ENCODE data around the gene NEFH.

Gene NEFH, protein sequence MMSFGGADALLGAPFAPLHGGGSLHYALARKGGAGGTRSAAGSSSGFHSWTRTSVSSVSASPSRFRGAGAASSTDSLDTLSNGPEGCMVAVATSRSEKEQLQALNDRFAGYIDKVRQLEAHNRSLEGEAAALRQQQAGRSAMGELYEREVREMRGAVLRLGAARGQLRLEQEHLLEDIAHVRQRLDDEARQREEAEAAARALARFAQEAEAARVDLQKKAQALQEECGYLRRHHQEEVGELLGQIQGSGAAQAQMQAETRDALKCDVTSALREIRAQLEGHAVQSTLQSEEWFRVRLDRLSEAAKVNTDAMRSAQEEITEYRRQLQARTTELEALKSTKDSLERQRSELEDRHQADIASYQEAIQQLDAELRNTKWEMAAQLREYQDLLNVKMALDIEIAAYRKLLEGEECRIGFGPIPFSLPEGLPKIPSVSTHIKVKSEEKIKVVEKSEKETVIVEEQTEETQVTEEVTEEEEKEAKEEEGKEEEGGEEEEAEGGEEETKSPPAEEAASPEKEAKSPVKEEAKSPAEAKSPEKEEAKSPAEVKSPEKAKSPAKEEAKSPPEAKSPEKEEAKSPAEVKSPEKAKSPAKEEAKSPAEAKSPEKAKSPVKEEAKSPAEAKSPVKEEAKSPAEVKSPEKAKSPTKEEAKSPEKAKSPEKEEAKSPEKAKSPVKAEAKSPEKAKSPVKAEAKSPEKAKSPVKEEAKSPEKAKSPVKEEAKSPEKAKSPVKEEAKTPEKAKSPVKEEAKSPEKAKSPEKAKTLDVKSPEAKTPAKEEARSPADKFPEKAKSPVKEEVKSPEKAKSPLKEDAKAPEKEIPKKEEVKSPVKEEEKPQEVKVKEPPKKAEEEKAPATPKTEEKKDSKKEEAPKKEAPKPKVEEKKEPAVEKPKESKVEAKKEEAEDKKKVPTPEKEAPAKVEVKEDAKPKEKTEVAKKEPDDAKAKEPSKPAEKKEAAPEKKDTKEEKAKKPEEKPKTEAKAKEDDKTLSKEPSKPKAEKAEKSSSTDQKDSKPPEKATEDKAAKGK

DNA sequence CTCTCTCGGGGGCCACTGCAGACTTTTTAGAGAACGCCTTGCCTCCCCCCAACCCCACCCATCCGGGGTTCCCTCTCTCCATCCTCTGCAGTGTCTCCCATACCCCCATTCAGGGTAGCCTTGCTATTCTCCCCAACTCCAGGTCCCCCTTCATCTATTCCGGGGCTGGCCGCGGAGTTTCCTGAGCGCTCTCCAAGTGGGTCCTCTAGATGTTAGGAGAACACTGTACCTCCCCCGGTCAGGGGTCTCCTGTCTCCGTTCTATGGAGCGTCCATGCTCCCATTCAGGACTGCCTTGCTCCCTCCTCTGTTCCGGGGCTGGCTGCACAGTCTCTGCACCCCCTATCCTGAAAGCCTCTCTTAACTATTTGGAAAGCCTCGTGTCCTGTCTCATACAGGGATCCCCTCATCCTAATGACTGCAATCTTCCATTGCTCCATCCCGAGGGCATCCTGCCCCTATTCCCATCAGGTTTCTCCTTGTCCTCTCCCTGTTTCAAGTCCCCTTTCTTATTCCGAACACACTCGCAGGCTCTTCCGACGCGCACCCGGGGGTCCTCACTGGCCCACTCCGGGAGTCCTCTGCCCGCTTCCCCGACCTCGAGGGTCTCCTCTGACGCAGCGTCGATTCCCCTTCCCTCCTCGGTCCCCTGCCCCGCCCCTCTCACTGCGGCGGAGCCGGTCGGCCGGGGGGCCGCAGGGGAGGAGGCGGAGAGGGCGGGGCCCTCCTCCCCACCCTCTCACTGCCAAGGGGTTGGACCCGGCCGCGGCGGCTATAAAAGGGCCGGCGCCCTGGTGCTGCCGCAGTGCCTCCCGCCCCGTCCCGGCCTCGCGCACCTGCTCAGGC is at the start of gene NEFH:
Gene NEFH (plus strand): TSS at position 802 of the 845 bp plus-strand sequence. CDS start 45 bp downstream, outside the sequence.
- peak; percentile 88 for DNase-seq

DNA sequence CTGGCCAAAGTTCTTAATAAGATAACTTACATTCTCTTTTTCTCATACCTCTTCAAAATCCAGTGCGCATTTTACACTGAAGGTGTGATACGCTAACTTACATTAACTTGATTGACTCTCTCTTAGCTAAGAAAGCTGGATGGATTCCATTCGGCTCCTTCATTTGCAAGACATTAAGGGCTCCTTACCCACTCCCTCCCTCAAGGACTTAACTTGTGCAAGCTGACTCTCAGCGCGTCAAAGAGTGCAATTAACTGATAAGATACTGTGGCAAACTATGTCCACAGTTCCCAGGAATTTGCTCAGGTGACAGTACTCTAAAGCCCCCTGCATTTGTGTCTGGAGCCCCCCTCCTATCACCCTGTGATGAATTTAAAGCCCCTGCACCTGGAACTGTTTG is 48.0 kb upstream of the NEFH start:
- DNase-seq, result peak; percentile 9

DNA sequence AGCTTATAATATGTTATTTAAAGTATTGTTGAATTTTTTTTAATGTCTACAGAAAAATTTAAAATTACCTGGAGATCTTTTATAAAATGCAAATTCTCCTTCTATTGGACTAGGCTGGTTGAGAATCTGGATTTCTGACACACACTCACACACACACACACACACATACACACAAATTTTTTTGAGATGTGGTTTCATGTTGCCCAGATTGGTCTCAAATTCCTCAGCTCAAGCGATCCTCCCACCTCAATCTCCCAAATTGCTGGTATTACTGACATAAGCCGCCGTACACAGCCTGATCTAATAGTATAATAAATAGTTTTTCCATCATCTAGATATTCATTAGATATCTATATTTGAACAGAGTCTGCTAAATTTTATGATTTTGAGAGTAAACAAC is 46.2 kb upstream of the NEFH start:
- peak; percentile 41 for DNase-seq

DNA sequence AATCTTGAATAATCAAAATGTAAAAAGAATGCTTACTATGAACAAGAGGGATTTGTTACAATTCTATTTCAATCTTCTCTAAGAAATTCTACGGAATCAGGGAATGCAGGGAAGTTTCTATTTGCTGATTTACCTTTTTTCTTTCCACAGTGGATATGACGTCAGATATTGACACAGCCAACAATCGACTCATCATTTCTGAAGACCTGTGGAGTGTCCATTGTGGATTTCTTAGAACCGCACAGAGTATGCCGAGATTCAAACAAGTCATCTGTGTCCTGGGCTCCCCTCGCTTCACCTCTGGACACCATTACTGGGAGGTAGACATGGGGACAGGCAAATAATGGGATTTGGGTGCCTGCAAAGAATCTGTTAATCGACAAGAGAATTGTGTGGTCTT is 45.7 kb upstream of the NEFH start:
- peak; percentile 62 for DNase-seq

DNA sequence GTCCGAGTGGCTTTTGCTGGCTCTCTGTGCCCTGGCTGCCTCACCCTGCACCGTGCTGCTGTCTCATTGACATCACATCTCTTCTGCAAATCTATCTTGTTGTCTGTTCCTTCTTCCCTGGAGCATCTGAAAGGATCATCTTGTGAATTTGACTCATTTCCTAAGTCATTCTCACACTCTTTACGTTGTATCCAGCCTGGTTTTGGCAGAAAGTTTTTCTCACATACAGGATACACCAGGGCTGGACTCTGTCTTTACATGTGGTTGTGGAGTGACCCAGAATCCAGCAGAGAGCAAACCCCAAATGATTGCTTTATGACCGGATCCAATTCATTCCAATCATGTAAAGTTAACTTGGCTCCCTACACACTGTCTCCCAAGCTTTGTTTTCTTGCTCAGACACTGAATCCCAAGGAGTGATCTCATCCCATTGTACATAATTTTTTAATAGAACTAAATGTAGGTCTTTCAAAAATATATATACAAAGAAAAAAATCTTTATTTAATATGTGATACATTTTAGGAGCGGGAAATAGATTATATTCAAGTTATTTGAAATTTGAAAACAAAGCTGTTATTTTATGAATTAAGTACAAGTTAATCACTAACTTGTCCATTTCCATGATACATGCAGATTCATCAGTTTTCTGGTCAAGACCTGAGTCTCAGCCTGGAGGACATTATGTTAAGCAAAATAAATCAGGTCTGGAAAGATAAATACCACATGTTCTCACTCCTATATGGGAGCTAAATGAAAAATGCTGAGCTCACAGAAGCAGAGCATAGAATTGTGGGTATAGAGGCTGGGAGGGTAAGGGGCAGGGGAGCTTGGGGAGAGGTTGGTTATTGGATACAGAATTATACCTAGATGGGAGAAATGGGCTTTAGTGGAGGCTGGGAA is 44.5 kb upstream of the NEFH start:
- DNase-seq, result no peak

DNA sequence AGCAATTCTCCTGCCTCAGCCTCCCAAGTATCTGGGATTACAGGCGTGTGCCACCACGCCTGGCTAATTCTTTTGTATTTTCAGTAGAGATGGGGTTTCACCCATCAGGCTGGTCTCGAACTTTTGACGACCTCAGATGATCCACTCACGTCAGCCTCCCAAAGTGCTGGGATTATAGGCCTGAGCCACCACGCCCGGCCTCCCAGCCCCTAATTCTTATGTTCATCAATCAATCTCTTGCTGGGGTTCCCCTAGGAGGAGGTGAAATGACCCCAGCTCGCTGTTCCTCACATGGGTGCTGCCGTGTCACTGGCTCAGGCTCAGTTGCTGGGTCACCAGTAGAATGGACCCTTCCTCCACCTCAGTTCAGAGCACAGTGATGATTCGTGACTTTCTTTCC is 41.7 kb upstream of the NEFH start, which contains the start of gene RFPL1:
Gene RFPL1 (plus strand): TSS at position 301 of the 400 bp plus-strand sequence.
- DNase-seq, result peak; percentile 9

DNA sequence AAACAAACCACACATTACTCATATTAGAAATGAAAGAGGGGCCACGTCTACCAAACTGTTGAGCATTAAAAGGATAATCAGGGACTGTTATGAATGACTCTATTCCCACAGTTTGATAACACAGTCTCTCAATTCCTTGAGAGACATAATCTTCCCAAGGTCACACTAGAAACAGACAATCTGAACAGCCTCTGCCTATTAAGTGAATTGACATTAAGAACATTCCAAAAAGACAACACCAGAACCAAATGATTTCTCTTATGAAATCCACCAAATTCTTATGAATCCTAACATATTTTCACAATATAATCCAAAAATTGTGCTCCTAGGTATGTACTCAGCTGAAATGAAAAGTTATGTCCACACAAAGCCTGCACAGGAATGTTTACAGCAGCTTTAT is 37.0 kb upstream of the NEFH start:
- no peak for DNase-seq

DNA sequence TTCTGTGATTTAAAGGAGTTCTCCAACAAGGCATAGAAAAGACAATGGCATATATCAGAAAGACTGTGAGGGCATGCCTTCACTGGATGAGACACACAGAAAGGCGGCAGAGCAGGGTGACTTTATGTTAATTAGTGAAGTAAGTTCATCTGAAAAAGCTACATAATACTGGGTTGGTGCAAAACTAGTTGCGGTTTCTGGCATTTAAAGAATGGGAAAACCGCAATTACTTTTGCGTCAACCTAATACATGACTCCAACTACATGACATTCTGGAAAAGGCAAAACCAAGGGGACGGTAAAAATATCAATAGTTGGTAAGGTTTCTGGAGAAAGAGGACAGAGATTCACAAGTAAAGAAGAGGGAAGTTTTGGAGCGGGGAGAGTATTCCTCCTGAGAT is 36.6 kb upstream of the NEFH start:
- no peak for DNase-seq

DNA sequence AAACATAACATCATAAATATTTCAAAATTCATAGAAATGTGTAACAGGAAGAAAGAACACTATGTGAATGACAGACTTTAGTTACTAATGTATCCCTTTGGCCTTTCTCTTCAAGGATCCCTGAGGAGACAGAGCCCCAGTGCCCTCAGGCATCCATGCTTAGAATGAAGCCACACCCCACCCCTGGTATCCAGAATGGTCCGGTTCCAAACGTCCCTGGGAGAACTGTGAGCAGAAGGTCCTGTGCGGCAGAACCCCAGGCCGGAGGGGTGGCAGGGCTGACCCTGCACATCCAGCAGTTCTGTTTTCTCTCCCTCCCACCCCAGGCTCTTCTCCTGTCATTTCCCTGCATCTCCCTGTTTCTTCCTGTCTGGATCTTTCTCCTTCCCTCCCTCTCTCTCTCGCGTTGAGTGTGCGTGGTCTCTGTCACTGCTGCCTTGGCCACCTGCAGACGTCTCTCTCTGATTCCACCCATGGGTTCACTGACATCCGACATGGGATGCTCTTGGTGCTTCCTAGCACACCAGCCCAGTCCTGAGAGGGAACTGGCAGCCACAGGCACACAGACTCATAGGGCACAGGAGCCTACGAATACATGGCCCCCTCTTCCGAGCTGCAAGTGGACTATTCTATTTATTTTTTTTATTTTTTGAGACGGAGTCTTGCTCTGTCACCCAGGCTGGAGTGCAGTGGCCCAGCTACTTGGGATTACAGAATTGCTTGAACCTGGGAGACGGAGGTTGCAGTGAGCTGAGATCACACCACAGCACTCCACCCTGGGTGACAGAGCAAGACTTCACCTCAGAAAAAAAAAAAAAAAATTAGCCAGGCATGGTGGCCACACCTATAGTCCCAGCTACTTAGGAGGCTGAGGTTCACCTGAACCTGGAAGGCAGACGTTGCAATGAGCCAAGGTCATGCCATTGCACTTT is 35.9 kb upstream of the NEFH start:
- no peak for DNase-seq

DNA sequence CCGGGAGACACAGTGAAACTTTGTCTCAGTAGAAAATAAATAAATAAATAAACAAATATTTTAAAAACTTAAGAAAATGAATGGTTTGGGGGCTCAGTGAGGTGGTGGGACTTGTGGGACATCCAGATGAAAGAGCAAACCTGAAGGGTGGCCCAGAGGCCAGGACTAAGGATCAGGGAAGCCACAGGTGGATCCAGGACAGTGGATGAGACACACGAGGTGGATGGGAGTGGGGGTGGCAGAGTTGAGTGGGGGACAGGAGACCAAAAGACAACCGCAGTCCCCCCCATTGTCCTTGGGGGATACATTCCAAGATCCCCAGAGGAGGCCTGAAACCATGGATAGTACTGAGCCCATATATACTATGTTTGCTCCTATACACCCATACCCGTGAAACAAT is 34.5 kb upstream of the NEFH start:
- DNase-seq, result no peak

DNA sequence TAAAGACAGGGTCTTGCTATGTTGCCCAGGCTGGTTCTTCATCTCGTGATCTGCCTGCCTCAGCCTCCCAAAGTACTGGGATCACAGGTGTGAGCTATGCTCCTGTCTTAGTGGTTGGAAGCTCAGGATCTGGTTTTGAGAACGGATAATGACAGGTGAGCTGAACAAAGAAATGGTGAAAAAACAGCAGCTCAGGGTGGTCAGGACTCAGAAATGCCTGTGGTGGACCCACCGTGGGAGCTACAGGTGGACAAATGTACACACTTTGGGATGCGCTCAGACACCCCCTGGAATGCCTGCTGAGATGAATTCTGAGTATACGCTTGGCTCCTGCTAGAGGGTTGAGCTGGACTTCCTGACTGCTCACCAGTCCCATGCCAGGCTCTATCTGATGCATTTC is 32.1 kb upstream of the NEFH start:
- no peak for DNase-seq

DNA sequence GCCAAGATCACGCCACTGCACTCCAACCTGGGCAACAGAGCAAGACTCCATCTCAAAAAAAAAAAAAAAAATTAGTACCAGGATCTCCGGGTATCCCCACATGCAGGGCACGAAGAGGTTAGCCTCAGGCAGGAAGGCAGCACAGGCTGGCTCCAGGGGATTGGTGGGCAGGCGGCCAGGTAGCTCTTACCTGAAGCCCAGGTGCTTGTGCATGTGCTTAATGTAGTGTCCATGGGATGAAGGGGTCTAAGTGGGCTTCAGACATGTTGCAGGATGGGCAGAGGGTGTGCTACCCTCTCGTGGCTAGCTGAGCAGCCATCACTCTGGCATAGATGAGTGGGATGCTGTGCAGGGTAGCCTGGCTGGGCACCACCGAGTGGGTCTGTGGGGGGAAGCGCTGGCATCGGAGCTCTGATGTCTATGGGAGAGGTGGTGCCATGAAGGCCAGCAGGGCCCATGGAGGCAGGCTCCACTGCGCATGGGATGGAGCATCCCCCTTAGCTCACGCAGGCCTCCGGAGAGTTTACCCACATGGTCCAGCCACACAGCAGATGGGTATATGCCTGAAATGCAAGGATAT is 30.6 kb upstream of the NEFH start:
- no peak for DNase-seq

DNA sequence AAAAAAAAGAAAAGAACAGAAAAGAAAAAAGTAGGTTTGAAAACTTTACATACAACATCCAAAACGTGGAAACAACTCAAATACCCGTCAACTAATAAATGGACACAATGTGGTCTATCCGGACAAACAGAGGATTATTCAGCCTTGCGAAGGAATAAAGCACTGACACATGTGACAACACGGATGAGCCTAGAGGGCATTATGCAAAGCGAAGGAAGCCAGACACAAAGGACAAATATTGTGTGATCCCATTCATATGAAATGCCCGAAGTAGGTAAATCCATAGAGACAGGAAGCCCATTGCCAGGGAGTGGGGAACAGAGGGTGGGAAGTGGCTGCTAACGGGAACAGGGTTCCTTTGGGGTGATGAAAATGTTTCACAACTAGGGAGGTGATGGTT is 29.8 kb upstream of the NEFH start:
- no peak for DNase-seq

DNA sequence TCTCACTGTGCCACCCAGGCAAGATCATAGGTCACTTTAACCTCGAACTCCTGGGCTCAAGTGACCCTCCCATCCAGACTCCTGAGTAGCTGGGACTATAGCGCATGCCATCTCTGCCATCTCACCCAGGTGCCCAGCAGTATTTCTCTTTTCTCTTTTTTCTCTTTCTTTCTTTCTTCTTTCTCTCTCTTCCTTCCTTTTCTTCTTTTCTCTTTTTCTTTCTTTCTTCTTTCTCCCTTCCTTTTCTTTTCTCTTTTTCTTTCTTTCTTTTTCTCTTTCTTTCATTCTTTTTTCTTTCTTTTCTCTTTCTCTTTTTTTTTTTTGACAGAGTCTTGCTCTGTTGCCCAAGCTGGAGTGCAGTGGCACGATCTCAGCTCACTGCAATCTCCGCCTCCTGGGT is 28.2 kb upstream of the NEFH start:
- DNase-seq, result no peak

DNA sequence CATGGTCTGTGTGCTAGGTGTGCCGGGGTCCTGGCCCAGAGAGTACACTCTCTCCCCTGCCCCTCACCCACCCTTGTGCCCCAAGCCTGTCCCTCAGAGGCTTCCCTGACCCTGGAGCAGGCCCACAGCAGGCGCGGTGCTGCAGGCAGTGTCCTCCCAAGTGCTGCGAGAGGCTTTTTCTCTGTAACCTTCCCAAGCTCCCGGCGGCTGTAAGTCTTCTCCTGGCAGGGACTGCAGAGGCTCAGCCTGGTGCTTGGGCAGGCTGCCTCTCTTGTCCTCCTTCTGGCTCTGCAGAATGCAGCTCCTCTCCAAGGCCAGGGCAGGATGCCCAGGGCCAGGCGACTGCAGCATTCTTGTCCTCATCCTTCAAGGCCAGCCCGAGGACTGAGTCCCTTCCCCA is 25.7 kb upstream of the NEFH start:
- DNase-seq, result no peak

DNA sequence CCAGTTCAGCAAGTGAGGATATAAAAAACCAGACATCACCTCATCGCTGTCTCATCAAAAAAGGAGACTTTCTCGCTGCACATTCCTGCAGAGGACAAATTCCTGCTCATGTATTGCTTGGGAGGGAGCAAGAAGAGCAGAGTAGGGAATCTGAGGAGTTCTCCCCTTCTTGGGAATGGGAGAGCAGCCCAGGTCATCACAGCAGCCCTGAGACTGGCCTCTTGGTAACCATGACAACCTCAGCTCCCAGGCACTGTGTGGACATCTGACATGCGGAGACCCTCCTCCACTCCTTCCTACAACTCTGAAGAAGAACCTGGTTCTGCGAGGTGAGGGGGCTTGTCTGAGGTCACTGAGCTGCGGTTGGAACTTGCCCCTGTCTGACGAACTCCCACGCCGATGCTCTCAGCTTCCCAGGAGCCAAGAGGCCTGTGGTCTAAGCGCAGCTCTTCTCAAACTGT is 23.8 kb upstream of the NEFH start:
- no peak for DNase-seq

DNA sequence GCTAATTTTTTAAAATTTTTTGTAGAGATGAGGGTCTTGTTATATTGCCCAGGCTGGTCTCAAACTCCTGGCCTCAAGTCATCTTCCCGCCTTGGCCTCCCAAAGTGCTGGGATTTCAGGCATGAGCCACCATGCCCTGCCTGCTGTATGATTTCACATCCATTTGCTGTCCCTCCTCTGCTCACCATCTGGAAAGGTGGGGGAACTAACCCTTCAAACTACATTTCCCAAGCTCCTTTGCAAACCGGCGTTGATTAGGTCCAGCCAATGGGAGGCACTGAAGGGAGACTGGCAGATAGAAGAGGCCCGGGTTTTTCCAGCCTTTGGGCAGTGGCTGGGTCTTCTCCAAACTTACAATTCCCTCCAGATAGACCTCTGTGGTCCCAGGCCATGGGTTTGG is 22.3 kb upstream of the NEFH start:
- peak; percentile 93 for DNase-seq

DNA sequence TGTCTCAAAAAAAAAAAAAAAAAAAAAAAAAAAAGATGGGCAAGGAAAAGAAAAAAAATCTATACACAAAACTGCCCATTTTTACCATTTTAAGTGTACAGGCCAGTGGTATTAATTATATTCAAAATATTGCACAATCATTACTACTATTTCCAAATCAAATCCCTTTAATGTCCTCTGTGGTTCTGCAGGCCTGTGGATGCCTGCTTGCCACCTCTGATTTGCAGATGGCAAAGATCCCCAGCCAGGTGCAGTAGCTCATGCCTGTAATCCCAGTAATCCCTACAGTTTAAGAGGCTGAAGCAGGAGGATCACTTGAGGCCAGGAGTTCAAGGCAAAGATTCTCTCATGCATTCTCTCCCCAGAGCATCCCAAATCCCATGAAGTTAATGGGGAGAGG is 21.5 kb upstream of the NEFH start:
- peak; percentile 87 for DNase-seq

DNA sequence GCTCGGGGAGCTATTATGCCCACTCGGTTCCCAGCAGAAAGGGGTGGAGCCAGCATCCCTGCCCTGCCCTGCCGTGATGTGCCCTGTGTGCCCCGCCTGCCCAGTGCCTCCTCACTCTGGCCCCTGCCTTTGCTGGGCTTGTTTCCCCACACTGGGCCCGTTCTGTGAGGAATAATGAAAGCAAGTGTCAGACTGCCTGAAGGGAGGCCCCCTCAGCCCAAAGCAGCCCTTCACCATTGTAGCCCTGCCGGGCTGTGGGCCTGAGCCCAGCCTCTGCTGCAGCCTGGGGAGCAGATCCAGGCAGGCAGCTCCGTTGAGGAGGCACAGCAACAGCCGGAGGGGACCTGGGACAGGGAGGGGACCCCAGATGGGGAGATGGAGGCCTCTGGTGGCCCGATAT is 20.2 kb upstream of the NEFH start:
- DNase-seq, result no peak

DNA sequence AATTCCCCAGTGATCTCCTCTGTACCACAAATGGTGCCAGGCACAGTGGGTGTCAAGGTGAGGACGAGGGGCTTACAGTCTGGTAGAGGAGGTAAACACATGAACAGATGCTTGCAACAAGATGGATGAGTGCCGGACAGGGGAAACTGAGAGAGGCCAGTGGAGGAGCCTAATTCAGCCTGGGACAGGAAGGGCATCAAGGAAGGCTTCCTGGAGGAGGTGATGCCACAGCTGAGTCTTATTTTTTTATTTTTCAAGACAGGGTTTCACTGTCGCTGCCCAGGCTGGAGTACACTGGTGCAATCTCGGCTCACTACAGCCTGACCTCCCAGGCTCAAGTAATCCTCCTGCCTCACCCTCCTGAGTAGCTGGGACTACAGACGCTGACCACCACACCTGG is 18.8 kb upstream of the NEFH start:
- no peak for DNase-seq
